ENCODE results near the gene GXYLT1.
"Not testable (repeated sequence)": the region's sequence is repeated elsewhere in the genome, so short reads cannot be mapped to it uniquely, and the experiment has no call there.

Gene GXYLT1

GRCh38 chr12:42143452-42144157 lies 1.1 kb downstream of the GXYLT1 start:
- DNase-seq = no peak

DNA sequence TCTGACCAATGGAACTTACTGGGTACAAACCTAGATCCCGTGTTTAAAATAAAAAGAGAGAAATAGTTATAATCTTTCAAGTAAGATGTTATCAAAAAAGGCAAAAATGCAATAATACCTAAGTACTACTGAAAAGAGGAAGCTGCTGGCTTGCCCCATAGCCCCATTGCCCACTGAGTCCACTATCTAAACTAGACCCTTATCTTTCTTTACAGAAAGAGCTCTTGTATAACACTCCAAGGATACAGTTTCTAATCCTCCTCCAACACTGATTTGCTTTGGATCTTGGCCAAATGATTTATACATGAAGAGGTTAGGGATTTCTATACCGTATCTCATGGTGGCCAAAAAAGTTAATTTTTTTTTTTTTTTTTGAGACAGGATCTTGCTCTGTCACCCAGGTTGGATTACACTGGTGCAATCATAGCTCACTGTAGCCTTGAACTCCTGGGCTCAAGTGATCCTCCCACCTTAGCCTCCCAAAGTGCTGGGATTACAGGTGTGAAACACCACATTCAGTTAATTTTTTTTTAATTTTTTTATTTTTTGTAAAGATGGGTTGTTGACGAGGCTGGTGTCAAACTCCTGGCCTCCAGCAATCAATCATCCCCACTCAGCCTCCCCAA lies 2.6 kb downstream of the GXYLT1 start:
- no peak for DNase-seq

DNA sequence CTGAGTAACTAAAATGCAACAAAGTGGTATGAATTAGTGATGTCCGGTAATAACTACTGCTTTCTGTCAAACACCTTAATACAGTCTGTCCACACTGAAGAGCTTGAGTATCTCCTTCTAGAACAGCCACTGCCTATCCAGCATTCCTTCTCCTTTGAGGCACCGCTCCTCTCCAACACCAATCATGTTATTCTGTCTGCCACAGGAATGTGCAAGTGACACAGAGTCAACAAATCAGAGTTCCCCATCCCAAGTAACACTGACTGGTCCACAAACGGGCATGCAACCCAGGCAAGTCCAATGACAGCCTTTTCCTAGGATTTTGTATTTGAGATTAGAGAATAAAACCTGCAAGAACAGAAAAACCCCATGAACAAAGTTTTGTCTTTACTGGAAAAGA lies 3.8 kb downstream of the GXYLT1 start:
- no peak for DNase-seq

DNA sequence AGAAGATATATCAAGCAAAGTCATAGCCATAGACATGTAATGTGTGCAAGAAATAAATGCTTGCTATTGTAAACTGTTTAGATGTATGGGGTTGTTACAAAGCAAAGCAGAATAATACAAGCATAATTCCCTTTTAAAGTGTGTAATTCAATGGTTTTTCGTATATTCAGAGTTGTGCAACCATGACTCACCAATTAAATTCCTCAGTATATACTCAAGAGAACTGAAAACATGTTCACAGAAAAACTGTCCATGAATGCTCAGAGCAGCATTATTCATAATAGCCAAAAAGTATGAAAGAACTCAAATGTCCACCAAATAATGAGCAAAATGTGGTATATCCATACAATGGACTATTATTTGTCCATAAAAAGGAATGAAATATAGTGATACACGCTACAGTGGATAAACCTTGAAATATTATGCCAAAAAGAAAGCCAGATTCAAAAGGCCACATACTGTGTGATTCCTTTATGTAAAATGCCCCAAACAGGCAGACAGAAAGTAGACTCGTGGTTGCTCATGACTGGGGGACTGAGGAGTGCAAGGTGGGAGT lies 9.3 kb downstream of the GXYLT1 start:
- no peak for DNase-seq

DNA sequence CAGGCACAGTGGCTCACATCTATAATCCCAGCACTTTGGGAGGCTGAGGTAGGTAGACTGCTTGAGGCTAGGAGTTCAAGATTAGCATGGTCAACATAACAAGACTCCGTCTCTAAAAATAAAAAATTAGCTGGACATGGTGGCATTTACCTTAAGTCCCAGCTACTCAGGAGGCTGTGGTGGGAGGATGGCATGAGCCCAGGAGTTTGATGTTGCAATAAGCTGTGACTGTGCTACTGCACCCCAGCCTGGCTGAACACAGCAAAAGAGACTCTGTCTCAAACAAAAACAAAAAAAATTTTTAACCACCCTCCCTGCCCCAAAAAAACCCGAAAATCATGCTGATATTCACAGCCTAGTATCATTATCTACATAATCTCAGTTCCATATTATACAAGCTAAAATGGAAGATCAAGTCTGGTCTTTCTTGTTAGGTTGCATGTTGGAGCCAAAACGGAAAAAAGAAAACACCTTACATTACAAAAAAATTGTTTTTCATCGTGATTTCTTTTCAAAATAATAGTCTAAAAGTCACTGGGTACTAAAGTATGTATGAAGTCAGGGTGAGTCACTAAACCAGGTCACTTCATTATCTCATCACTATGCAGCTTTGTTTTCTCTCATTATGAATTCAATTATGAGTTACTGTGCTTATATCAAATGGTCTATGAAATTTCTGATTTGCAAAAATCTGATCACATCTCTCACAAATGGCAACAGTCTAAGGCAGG lies 13.8 kb downstream of the GXYLT1 start:
- DNase-seq = no peak

DNA sequence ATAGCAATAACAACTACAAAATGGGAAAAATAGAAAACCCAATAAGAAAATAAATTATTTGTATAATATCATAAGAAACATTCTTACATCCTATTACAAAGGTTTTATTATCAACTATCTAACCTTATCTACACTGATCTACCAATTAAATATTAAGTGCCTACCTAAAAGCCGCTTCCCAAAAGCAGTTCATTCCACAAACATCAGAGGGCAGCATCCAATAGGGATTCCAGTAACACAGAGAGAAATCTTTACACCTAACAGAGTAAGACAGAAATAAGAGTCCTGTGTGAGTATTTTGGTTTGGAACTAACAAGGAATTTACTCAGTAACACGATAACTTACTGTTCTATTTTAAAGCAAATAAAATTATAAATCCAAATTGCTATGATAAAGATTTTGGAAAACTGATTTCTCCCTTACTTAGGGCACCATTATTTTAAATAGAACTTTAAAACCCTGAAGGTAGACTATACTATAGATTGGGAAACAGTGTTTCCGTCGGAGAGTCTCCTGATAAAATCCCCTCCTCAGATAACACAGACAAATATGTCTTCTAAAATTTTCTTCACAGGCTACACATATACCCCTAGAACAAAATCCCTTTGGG lies 15.0 kb downstream of the GXYLT1 start:
- no peak for DNase-seq

GRCh38 chr12:42128888-42129287 lies 15.8 kb downstream of the GXYLT1 start:
- DNase-seq = no peak

DNA sequence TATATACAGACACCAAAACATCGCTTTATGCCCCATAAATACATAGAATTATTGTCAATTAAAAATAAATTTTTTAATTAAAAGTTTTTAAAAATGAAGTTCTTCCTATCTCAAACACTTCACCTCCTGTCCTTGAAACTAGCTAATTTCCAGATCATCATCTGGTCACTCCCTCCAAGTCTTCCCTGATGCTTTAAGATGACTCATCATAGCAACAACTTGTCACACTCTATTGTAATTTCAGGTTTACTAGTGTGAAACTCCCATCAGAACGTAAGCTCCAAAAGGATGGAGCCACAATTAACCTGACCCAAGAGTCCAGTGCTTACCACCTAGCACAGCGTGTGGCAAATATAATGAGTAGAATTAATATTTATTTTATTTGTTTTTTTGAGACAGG lies 16.3 kb downstream of the GXYLT1 start:
- no peak for DNase-seq

DNA sequence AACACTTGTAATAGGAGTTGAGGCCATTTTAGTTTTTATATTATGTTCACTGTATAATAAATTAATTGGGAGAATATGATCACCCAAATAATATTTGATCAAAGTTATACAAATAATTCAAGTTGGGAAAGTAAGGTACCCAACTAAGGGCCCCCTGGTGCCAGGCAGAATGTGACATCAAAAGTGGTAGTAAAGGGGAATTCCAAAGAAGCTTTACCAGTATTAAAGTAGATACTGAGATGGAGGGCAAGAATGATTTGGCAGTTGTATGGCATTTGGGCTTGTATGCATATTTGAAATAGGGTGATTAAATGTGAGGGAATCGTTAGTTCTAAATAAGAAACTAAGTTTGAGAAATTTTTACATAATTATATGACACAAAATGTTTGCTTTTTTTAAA lies 17.7 kb downstream of the GXYLT1 start:
- DNase-seq = no peak

- DNase-seq = no peak
These were observed 19.3 kb downstream of the GXYLT1 start for GRCh38 chr12:42125388-42125767.

DNA sequence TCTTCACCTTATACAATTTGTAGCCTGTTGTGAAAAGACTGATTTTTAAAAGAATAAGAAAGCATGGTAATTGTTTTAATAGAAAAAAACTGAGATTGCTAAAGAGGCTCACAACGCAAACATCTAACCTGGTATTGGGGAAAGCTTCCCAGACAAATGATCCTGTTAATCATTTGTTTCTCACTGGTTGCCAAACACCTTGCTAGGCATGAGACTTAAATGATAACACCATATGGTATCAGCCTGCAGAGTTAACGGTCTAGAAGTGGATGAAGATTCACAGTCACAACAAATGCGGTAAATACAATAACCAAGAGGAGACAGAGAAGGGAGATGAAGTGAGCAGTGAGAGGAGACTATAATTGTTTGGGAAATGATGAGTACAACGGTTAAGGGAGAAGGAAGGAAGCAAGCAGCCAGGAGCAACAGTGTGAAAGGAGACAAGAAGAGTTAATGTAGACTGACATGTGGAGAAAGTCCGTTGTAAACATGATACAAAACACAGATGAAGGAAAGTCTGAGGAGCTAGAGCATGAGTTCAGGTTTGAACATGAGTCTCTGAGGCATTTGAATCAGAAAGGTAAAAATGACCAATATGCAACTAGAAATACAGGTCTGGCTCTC lies 19.8 kb downstream of the GXYLT1 start:
- DNase-seq = no peak

- no peak for DNase-seq
These were observed 25.5 kb downstream of the GXYLT1 start for GRCh38 chr12:42119085-42119633.

DNA sequence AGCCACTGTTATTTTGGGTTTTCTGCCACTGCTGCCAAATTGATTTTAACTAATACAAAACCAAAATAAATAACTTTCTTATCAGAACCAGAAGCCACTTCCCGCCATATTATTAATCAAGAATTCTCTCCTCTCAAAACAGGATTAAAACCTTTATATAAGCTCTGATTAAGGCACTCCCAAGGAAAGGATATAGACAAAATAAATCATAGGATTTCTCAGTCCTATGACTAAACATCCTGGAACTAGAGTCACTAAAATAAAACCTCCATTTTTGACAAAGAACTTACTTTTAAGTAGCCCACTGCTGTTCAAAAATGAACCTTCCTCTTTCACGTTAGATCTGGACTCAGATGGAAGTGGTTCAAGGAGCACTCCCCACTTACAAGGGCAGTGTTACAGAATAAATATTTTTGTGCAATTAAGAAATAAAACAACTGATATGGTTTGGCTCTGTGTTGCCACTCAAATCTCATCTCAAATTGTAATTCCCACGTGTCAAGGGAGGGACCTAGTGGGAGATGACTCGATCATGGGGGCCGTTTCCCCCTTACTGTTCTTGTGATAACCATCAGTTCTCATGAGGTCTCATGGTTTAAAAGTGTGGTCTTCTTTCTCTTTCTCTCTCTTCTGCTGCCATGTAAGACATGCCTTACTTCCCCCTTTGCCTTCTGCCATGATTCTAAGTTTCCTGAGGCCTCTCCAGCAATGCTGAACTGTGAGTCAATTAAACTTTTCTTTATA lies 26.4 kb downstream of the GXYLT1 start:
- DNase-seq = no peak

- no peak for DNase-seq
These were observed 35.6 kb downstream of the GXYLT1 start for GRCh38 chr12:42109031-42109430.

DNA sequence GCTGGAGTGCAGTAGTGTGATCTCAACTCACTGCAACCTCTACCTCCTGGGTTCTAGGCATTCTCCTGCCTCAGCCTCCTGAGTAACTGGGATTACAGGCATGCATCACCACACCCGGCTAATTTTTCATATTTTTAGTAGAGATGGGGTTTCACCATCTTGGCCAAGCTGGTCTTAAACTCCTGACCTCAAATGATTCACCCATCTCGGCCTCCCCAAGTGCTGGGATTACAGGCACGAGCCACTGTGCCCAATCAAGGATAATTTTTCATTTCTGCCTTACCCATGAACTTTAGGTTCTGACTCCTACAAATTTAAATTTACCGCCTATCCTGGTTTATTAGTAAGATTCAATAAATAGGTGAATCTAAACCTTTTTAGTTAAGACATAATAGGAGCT lies 37.9 kb downstream of the GXYLT1 start:
- not testable (repeated sequence) for DNase-seq

- DNase-seq = no peak
These were observed 39.9 kb downstream of the GXYLT1 start for GRCh38 chr12:42104784-42105183.

GRCh38 chr12:42104087-42104486 lies 40.6 kb downstream of the GXYLT1 start:
- DNase-seq = no peak

DNA sequence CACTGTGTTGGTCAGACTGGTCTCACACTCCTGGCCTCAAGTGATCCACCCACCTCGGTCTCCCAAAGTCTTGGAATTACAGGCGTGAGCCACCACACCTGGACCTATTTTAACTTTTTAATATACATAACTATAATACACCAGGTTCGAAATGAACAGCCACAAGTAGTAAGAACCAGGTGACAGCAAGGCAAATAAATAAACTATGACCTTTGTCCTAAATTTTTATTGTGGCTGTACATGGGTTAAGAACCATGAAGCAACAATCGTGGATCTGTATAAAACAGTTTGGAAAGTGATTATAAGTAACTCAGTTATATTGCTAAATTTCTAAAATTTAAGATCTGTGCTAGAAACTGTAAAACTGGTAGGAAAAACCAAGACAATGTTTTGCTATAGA lies 41.5 kb downstream of the GXYLT1 start:
- no peak for DNase-seq

DNA sequence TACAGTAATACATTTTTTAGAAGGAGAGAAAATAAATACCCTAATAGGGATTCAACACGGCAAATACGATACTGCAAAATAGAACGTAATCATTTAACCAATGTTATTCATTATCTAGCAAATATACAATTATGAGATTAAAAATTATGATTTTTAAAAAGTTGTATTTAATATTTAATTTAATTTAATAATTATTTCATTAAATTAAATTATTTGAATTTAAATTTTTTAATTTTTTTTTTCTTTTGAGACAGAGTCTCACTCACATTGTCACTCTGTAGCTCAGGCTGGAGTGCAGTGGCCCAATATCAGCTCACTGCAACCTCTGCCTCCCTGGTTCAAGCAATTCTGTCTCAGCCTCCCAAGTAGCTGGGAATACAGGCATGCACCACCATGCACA lies 42.0 kb downstream of the GXYLT1 start:
- no peak for DNase-seq

DNA sequence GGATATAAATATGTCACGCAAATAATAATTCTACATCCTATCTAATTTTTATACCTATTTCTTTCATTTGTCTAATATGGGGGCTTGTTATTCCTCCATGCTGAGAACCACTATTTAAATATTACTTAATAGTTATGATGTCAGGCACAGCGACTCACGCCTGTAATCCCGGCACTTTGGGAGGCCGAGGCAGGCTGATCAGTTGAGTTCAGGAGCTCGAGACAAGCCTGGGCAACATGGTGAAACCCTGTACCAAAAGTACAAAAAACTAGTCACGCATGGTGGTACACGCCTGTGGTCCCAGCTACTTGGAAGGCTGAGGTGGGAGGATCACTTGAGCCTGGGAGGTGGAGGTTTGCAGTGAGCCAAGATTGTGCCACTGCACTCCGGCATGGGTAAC lies 45.2 kb downstream of the GXYLT1 start:
- no peak for DNase-seq

DNA sequence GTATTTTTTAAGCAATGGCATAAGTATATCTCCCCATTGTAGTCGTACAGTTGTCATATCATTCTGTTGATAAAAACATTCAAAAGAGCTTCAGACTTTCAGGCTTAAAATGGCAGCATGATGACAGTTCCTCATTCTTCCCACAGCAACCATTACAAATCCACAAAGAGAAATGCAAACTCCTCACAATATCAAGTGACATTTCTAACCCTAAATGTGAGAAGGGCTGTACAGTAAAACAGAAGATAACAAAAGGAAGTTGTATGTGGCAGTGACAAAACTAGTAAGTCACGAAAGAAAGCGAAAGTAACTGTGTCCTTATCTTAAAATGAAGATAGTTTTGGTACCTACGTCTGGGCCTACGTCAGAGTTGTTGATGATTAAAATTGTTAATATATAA lies 46.7 kb downstream of the GXYLT1 start:
- DNase-seq = peak; percentile 12

DNA sequence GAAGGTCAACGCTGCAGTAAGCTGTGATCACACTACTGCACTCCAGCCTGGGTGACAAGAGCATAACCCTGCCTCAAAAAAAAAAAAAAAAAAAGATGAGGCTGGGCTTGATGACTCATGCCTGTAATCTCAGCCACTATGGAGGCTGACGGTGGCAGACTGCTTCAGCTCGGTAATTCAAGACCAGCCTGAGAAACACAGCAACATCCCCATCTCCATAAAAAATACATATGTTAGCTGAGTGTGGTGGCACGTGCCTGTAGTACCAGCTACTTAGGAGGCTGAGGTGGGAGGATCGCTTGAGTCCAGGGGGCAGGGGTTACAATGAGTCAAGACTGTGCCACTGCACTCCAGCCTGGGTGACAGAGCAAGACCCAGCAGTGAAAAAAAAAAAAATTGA lies 50.4 kb downstream of the GXYLT1 start:
- DNase-seq = peak; percentile 4
